A549 treated with AZD2906 at 1 μM for 4 hours (cell line): ENCODE data around the gene AHRR. TPM values are rescaled to one million over a fixed set of nuclear protein-coding genes. Genes with fewer than 3 reads are reported as not detected.

ENCODE experiments used
- total RNA-seq: library from RNA; stranded (reverse); fragments of 200-300 nt; extraction: Qiagen RNA extraction; gene quantifications from 5 replicates; pipeline ENCODE4 v1.2.3, GENCODE V29; 2022

AHRR gene
- total RNA-seq = 4.4 to 5.2 TPM (median 4.8 TPM) in 5 replicates

GRCh38 chr5:321230-321725 lies at the start of gene AHRR:
AHRR (plus strand) TSS chr5:321714; CDS start chr5:343903, 22,189 bp downstream.

GRCh38 chr5:442335-443238 lies 121.1 kb downstream of the AHRR start, which contains the start of gene EXOC3:
EXOC3 (plus strand) TSS chr5:443176; CDS start chr5:446206, 3,030 bp downstream.

Other genes with a start within 250 kb of the AHRR start
- gene PLEKHG4B, start 229.5 kb upstream of the AHRR start, total RNA-seq = 1.00 to 2.0 TPM (median 1.7 TPM) in 5 replicates
- gene LRRC14B, start 130.2 kb upstream of the AHRR start, total RNA-seq = not detected in 5 replicates
- gene CCDC127, start 103.6 kb upstream of the AHRR start, total RNA-seq = 5.8 to 6.0 TPM (median 6.0 TPM) in 5 replicates
- 107 to 120 TPM (median 118 TPM) in 5 replicates for gene SDHA, start 103.4 kb upstream of the AHRR start, total RNA-seq
- 156 to 185 TPM (median 183 TPM) in 5 replicates for gene PDCD6, start 50.1 kb upstream of the AHRR start, total RNA-seq
- gene EXOC3, start 121.5 kb downstream of the AHRR start, total RNA-seq = 27.9 to 32.1 TPM (median 30.7 TPM) in 5 replicates
- gene SLC9A3, start 202.7 kb downstream of the AHRR start, total RNA-seq = 2.0 to 2.3 TPM (median 2.2 TPM) in 5 replicates